Posterior cingulate gyrus (tissue), 11 donors: Measurements from ENCODE around the gene AQP6.
"Not testable (repeated sequence)": the region's sequence is repeated elsewhere in the genome, so short reads cannot be mapped to it uniquely, and the experiment has no call there.

Experiments
- DNase-seq, 10 donors: peaks; one replicate each; pipeline versions ENCODE4 v3.0.0 to v3.0.0-alpha.2; 2020 to 2021; ENCODE audit warnings: mixed read lengths in 3 of 10
- intact Hi-C: fragments of 100-400 bp; cut with DNase I; formaldehyde crosslinking; loops from one replicate; pipeline ENCODE4 v1.15.1; 2023

The AQP6 gene

GRCh38 chr12:49982246-49983087 is 9.7 kb downstream of the AQP6 start:
- intact Hi-C loops, result loop anchor here (5.0 kb wide), 1 partner anchor 45 kb away; the partner anchor contains the start of gene RACGAP1

GRCh38 chr12:49983892-49984291 is 11.1 kb downstream of the AQP6 start:
- peak in 1 of 10 donors; percentile 79 for DNase-seq
- intact Hi-C loops, result loop anchor here (5.0 kb wide), 1 partner anchor 43 kb away; the partner anchor contains the start of gene RACGAP1

More at GRCh38 chr12:49982246-49983087, 9.7 kb downstream of the AQP6 start:
- DNase-seq, result no peak

GRCh38 chr12:49984476-49985359 is 12.0 kb downstream of the AQP6 start:
- intact Hi-C loops, result loop anchor here (5.0 kb wide), 1 partner anchor 43 kb away; the partner anchor contains the start of gene RACGAP1
- DNase-seq, result no peak

- DNase-seq, result no peak
- intact Hi-C loops, result no loop called here
Observed at GRCh38 chr12:49985981-49986380, 13.2 kb downstream of the AQP6 start.

GRCh38 chr12:49986476-49986875 is 13.7 kb downstream of the AQP6 start:
- DNase-seq, intact Hi-C loops: not testable (repeated sequence)

GRCh38 chr12:49987625-49988303 is 15.0 kb downstream of the AQP6 start:
- intact Hi-C loops, result no loop called here
- DNase-seq, result no peak

GRCh38 chr12:49989400-49989799 is 16.7 kb downstream of the AQP6 start:
- intact Hi-C loops, DNase-seq: not testable (repeated sequence)

GRCh38 chr12:49990273-49990672 is 17.5 kb downstream of the AQP6 start:
- intact Hi-C loops, result no loop called here
- DNase-seq, result no peak

DNA sequence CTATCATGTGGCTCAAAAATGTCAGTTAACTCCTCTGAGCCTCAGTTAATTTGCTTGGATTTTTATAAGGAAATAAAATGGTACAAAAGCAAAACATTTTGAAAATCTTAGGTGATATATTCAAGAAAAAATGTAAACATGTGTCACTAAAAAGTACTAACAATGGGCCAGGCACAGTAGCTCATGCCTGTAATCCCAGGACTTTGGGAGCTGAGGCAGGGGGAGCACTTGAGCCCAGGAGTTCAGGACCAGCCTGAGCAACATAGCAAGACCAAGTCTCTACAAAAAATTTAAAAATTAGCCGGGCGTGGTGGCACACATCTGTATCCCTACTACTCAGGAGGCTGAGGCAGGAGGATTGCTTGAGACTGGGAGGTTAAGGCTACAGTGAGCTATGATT is 25.7 kb downstream of the AQP6 start:
- intact Hi-C loops, result no loop called here
- no peak for DNase-seq

DNA sequence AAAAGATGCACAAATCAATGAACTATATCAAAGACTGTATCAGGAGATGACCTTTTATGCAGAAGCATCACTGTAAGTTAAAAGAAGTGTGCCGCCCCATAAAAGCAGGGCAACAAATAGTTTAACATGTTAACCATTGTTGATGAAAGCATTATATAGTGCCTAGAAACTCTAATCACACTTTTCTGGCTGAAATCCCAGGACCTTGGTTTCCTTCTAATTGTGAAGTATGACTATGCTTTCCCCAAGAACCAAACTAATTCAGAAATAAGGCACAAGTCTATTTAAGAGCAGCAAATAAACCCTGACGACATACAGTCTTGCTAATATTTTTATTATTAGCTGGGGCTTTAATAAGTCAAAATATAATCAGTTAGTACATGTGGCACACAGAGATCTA is 30.8 kb downstream of the AQP6 start:
- intact Hi-C loops, result no loop called here
- DNase-seq, result no peak

DNA sequence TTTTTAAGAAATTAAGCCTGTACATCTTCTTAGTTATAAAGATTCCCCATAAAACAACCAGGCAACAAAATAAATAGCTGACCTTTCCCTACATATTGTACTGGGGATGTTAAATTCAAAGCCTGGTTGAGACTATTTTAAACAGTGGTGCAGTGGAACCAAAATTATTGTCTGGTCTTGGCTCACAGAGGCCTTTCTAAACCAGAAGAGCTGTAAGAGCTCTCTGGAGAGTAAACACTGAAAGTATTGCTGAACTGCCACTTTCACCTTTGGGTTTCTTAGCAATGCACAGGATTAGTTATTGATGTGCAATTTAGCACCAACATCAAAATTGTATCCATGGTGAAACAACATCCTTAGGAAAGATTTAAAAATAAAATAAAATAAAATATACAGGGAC is 31.9 kb downstream of the AQP6 start:
- intact Hi-C loops, result no loop called here
- DNase-seq, result no peak

DNA sequence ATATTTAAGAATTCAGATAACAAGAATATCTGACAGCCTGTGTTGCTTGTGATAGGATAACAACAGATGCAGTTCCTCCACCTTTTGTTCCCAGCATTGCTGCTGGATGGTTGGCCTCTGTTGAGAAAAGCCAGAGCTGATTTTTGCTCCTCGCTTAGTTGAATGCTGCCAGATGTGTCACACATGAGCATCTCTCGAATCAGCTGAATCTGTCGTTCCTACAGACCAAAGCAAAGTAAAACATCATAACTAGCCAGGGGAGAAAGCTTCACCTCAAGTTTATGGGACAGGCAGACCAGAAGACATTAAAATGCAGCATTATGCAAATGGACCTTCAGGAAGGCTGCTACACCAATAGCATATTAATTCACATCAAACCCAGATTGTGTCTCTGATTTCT is 32.4 kb downstream of the AQP6 start:
- DNase-seq, result no peak
- intact Hi-C loops, result no loop called here

- no peak for DNase-seq
- intact Hi-C loops, result no loop called here
Observed at GRCh38 chr12:50006280-50006679, 33.5 kb downstream of the AQP6 start.

DNA sequence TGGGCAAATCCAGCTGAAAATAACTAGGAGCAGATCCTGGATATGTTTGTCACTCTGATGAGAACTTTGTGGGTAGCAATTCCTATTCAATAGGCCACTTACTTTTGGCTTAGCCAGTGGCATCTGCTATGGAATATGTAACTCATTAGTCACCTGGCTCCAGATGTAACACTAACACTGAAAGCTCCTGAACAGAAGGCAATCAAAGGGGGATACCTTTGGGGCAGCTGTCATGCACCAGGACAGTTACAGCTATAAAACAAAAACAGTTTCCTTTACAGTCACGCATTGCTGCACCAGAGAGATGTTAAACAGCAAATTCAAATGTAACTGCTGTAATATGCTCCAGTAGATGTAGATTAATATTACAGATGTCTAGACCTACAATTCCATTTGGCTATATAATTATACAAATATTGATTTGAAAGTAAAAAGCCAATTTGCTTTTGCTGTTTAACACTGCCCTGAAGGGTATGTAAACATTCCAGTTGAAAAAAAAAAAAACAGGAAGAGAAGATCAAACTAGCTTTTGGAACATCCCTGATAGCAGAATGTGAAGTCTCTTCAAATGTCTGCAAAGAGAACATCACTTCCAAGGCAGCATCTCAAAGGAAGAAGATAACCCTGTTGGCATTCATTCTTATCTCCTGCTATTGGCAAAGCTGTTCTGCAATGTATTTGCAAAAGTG is 34.2 kb downstream of the AQP6 start:
- DNase-seq, result no peak
- intact Hi-C loops, result no loop called here

- DNase-seq, result no peak
- intact Hi-C loops, result no loop called here
Observed at GRCh38 chr12:50013361-50014147, 40.8 kb downstream of the AQP6 start.

- DNase-seq, result no peak
- intact Hi-C loops, result no loop called here
Observed at GRCh38 chr12:50014342-50014741, 41.6 kb downstream of the AQP6 start.

DNA sequence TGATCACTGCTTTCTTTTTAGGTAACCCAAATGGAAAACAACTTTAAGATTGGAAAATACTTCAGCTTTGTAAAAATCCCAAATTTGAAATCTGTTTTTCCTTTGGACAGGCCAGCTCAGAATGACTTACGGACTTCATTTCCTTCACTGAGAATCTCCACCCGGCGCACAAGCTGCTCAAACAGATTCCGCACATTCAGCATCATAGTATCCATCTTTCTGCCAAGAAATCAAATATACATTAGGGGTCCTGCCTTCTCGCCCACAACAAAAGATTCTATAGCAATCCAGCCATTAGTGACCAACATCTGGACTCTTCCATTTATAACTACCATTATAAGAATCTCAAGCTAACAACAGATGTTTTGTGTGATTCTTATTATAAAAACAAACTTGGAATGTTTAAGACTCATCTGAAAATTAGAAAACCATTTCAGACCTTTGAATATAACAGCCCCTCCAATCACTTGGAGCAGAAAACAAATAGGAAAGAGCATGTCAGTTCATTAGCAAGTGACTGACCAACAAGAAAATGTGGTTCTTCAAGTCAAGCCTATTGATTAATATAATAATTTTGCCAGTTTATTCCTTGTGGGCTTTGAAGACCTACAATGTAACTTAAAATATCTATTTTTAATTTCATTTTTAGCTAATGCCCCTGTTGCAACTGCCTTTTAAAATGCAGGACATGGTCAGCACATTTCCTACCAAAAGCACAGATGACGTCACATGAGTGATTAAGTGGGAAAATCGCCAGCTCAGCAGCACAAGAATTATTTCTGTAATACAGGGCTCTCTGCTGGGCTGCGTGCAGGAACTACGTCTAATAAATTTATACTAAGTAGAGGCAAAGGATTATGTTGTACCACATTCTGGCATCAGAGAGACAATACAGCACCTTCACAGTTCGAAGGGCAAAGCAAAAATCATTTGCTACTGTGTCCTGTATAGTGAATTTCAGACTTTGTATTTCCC is 44.0 kb downstream of the AQP6 start:
- intact Hi-C loops, result loop anchor here (5.0 kb wide), 1 partner anchor 44 kb away; the partner anchor contains the start of gene AQP6
- DNase-seq, result peak in 5 of 10 donors; percentile 32 to 59 (median 39)

- intact Hi-C loops, result loop anchor here (5.0 kb wide), 1 partner anchor 45 kb away; the partner anchor contains the start of gene AQP6
- DNase-seq, result no peak
Observed at GRCh38 chr12:50017641-50018040, 44.9 kb downstream of the AQP6 start.
